Measurements from ENCODE around the gene HLF. TPM values are rescaled to one million over a fixed set of nuclear protein-coding genes. Genes with fewer than 3 reads are reported as not detected.

Gene HLF
- total RNA-seq, 4 donors from 2014 or later, result 8.5 to 17.5 (median 13.3) TPM

DNA sequence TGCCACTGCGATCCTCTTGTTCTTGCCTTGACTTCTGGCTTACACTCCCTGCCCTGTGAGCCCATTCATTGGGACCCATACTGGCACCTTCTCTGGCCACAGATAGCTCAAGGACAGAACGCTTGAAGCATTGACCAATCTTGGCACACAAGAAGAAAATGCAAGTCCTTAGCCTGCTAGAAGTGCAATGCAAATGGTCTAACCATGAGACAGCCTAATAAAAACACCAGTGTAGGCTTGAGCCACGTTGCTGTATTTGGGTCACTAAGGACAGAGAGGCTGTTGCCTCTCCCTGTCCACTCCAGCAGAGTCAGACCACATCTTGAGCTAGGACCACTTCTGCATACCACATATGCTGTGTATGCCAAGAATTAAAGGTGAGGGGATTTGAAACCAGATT is 41.2 kb upstream of the HLF start:
- TF ChIP-seq POLR2A (IDR thresholded peaks at IDR 0.05), result no peak
- TF ChIP-seq POLR2AphosphoS5 (IDR thresholded peaks at IDR 0.05), result no peak
- no peak for TF ChIP-seq EP300 (IDR thresholded peaks at IDR 0.05; ENCODE audit: low read depth)
- Histone ChIP-seq H3K36me3 (no peaks in the 10 kb centered on the region), H3K27ac (no peak overlapping the region), H3K4me1 (no peaks in the 10 kb centered on the region), H3K27me3 (no peaks in the 10 kb centered on the region), H3K4me3 (no peak overlapping the region), H3K9me3 (no peaks in the 10 kb centered on the region)
- intact Hi-C loops (cut with DNase I; ENCODE audit: low total_unique reads) (no loop called here), in situ Hi-C loops (cut with MboI; ENCODE audit: low pct_ligation_motif_present in 1 of 4, low pct_unique_long_range_greater_than_20kb in 1 of 4, low sequenced_read_pairs in 3 of 4) (no loop called here)
- whole genome bisulfite sequencing, 2 donors (ENCODE audit: low coverage in 1 of 2), result 80 to 85% methylated on average over 3 of the region's 3 CpGs
- no peak for DNase-seq

DNA sequence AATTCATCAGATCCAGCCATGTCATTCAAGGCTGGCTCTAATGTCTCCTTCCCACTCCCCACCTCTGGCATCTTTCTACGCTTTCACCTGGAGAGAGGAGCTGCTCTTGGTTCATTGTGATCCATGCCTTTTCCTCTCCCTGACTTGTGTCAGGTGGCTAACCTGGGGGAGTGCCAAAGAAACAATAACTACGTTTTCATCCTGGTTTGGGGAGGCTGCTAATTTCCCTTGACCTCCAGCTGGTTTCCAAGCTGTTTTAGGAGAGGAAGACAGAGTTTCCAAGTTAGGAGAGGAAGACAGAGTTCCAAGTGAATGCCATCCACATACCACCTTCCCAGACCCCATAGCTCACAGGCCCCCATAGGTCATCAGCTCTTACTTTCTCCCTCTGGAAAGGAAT is 40.0 kb upstream of the HLF start:
- intact Hi-C loops (cut with DNase I; ENCODE audit: low total_unique reads) (no loop called here), in situ Hi-C loops (cut with MboI; ENCODE audit: low pct_ligation_motif_present in 1 of 4, low pct_unique_long_range_greater_than_20kb in 1 of 4, low sequenced_read_pairs in 3 of 4) (no loop called here)
- no peaks in the 10 kb centered on the region for H3K27me3 ChIP-seq
- TF ChIP-seq, protein P1, sequence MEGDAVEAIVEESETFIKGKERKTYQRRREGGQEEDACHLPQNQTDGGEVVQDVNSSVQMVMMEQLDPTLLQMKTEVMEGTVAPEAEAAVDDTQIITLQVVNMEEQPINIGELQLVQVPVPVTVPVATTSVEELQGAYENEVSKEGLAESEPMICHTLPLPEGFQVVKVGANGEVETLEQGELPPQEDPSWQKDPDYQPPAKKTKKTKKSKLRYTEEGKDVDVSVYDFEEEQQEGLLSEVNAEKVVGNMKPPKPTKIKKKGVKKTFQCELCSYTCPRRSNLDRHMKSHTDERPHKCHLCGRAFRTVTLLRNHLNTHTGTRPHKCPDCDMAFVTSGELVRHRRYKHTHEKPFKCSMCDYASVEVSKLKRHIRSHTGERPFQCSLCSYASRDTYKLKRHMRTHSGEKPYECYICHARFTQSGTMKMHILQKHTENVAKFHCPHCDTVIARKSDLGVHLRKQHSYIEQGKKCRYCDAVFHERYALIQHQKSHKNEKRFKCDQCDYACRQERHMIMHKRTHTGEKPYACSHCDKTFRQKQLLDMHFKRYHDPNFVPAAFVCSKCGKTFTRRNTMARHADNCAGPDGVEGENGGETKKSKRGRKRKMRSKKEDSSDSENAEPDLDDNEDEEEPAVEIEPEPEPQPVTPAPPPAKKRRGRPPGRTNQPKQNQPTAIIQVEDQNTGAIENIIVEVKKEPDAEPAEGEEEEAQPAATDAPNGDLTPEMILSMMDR (IDR thresholded peaks at IDR 0.05), result no peak
- TF ChIP-seq EP300 (IDR thresholded peaks at IDR 0.05; ENCODE audit: low read depth), result no peak
- TF ChIP-seq POLR2AphosphoS5 (IDR thresholded peaks at IDR 0.05), result no peak
- no peak for TF ChIP-seq POLR2A (IDR thresholded peaks at IDR 0.05)
- H3K4me3 ChIP-seq, result no peak overlapping the region
- no peaks in the 10 kb centered on the region for H3K4me1 ChIP-seq
- WGBS, 2 donors (ENCODE audit: low coverage in 1 of 2), result 43 to 70% methylated on average over 1 to 2 of the region's 2 CpGs
- H3K9me3 ChIP-seq, result no peaks in the 10 kb centered on the region
- no peak for DNase-seq
- H3K27ac ChIP-seq, result no peak overlapping the region
- no peaks in the 10 kb centered on the region for H3K36me3 ChIP-seq

- Histone ChIP-seq H3K9me3 (no peaks in the 10 kb centered on the region), H3K27me3 (no peaks in the 10 kb centered on the region), H3K4me1 (no peaks in the 10 kb centered on the region), H3K36me3 (no peaks in the 10 kb centered on the region), H3K4me3 (no peak overlapping the region), H3K27ac (no peak overlapping the region)
- no peak for DNase-seq
- in situ Hi-C loops (cut with MboI; ENCODE audit: low pct_ligation_motif_present in 1 of 4, low pct_unique_long_range_greater_than_20kb in 1 of 4, low sequenced_read_pairs in 3 of 4) (no loop called here), intact Hi-C loops (cut with DNase I; ENCODE audit: low total_unique reads) (no loop called here)
- TF ChIP-seq, protein P1 (IDR thresholded peaks at IDR 0.05), result no peak
- TF ChIP-seq POLR2AphosphoS5 (IDR thresholded peaks at IDR 0.05), result no peak
- no peak for TF ChIP-seq EP300 (IDR thresholded peaks at IDR 0.05; ENCODE audit: low read depth)
- TF ChIP-seq POLR2A (IDR thresholded peaks at IDR 0.05), result no peak
- WGBS, 2 donors (ENCODE audit: low coverage in 1 of 2), result 90 to 92% methylated on average over 2 to 5 of the region's 5 CpGs
Measured at GRCh38 chr17:55225237-55225636, 39.5 kb upstream of the HLF start.

- 61 to 76% methylated on average over 5 to 6 of the region's 6 CpGs for WGBS, 2 donors (ENCODE audit: low coverage in 1 of 2)
- in situ Hi-C loops (cut with MboI; ENCODE audit: low pct_ligation_motif_present in 1 of 4, low pct_unique_long_range_greater_than_20kb in 1 of 4, low sequenced_read_pairs in 3 of 4) (no loop called here), intact Hi-C loops (cut with DNase I; ENCODE audit: low total_unique reads) (no loop called here)
- Histone ChIP-seq H3K27ac (no peak overlapping the region), H3K4me3 (no peak overlapping the region), H3K9me3 (no peaks in the 10 kb centered on the region), H3K4me1 (no peaks in the 10 kb centered on the region), H3K36me3 (no peaks in the 10 kb centered on the region), H3K27me3 (no peaks in the 10 kb centered on the region)
- DNase-seq, result no peak
- no peak for TF ChIP-seq POLR2AphosphoS5 (IDR thresholded peaks at IDR 0.05)
- TF ChIP-seq, protein P1 (IDR thresholded peaks at IDR 0.05), result no peak
- no peak for TF ChIP-seq EP300 (IDR thresholded peaks at IDR 0.05; ENCODE audit: low read depth)
- no peak for TF ChIP-seq POLR2A (IDR thresholded peaks at IDR 0.05)
Measured at GRCh38 chr17:55228683-55229192, 36.0 kb upstream of the HLF start.

GRCh38 chr17:55229276-55229675 is 35.5 kb upstream of the HLF start:
- Histone ChIP-seq H3K27ac (no peak overlapping the region), H3K36me3 (no peaks in the 10 kb centered on the region), H3K27me3 (no peaks in the 10 kb centered on the region), H3K9me3 (no peaks in the 10 kb centered on the region), H3K4me1 (no peaks in the 10 kb centered on the region), H3K4me3 (no peak overlapping the region)
- intact Hi-C loops (cut with DNase I; ENCODE audit: low total_unique reads), result no loop called here
- 56 to 86% methylated on average over 1 to 2 of the region's 2 CpGs for WGBS, 2 donors (ENCODE audit: low coverage in 1 of 2)
- no peak for TF ChIP-seq POLR2A (IDR thresholded peaks at IDR 0.05)
- TF ChIP-seq EP300 (IDR thresholded peaks at IDR 0.05; ENCODE audit: low read depth), result no peak
- TF ChIP-seq POLR2AphosphoS5 (IDR thresholded peaks at IDR 0.05), result no peak
- TF ChIP-seq, protein P1 (IDR thresholded peaks at IDR 0.05), result no peak
- DNase-seq, result no peak
- in situ Hi-C loops (cut with MboI; ENCODE audit: low pct_ligation_motif_present in 1 of 4, low pct_unique_long_range_greater_than_20kb in 1 of 4, low sequenced_read_pairs in 3 of 4), result no loop called here
